Measurements from ENCODE around the gene PSMA1. TPM values are rescaled to one million over a fixed set of nuclear protein-coding genes. Genes with fewer than 3 reads are reported as not detected.

PSMA1 gene
- total RNA-seq, 1 donor = 148 TPM

DNA sequence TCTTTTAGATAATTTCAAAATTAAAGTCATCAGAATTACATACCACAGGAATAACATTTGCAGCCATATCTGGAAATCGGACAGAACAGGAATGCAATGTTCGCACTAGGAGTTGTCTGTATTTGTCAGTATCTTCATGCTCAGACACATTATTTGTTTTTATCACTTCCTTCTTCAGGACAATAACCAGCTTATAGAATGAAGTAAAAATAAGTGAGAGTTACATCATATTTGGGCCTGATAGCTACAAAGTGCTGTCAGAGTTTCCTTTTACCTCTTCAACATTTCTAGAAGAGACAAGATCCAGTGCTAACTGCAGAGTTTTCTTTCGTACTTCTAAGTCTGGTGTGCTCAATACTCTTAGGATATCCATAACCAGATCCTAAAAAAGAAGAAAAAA, 39.5 kb downstream of the PSMA1 start:
- TF ChIP-seq, protein P1, sequence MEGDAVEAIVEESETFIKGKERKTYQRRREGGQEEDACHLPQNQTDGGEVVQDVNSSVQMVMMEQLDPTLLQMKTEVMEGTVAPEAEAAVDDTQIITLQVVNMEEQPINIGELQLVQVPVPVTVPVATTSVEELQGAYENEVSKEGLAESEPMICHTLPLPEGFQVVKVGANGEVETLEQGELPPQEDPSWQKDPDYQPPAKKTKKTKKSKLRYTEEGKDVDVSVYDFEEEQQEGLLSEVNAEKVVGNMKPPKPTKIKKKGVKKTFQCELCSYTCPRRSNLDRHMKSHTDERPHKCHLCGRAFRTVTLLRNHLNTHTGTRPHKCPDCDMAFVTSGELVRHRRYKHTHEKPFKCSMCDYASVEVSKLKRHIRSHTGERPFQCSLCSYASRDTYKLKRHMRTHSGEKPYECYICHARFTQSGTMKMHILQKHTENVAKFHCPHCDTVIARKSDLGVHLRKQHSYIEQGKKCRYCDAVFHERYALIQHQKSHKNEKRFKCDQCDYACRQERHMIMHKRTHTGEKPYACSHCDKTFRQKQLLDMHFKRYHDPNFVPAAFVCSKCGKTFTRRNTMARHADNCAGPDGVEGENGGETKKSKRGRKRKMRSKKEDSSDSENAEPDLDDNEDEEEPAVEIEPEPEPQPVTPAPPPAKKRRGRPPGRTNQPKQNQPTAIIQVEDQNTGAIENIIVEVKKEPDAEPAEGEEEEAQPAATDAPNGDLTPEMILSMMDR (IDR thresholded peaks at IDR 0.05; ENCODE audit: insufficient read depth, low read depth, low read length) = no peak
- no peak for DNase-seq (ENCODE audit: low read depth)
- no peak overlapping the region for H3K4me3 ChIP-seq (ENCODE audit: low read depth, low read length)

DNA sequence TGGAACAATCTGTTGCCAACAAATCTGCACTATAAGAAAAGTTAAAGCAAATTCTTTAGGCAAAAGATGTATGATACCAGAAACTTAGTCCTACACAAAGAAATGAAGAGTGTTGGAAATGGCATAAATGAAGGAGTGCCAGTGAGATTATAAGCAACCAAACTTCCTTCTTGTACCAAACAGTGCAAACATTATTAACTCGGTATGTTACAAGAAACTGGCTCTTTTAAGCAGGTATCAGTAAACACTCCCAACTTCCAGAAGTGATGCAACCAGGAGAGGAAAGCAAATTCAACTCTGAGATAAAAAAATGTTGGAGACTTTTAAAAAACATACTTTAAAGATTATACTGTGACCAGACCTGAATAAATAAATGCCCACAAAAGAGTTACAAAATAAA, 49.1 kb downstream of the PSMA1 start:
- no peak for DNase-seq (ENCODE audit: low read depth)
- TF ChIP-seq, protein P1 (IDR thresholded peaks at IDR 0.05; ENCODE audit: insufficient read depth, low read depth, low read length) = no peak
- no peak overlapping the region for H3K4me3 ChIP-seq (ENCODE audit: low read depth, low read length)

DNA sequence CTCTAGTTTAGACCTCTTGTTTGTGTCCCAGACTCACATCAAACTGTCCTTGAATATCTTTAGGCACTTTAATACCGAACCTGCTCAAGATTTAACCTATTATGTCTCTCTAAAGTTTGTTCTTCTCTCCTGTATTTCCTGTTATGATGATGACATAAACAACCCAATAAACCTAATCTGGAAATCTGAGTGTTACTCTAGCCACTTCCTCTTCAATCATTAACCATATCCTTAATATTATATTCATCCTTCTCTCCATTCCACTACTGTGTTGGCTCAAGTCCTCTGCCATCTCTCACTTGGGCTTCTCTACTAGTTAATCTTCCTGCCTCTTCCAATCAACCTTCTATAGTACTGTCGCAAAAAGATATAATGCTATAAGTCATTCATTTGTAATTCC, 56.6 kb downstream of the PSMA1 start:
- no peak overlapping the region for H3K4me3 ChIP-seq (ENCODE audit: low read depth, low read length)
- DNase-seq (ENCODE audit: low read depth) = no peak
- TF ChIP-seq, protein P1 (IDR thresholded peaks at IDR 0.05; ENCODE audit: insufficient read depth, low read depth, low read length) = no peak

DNA sequence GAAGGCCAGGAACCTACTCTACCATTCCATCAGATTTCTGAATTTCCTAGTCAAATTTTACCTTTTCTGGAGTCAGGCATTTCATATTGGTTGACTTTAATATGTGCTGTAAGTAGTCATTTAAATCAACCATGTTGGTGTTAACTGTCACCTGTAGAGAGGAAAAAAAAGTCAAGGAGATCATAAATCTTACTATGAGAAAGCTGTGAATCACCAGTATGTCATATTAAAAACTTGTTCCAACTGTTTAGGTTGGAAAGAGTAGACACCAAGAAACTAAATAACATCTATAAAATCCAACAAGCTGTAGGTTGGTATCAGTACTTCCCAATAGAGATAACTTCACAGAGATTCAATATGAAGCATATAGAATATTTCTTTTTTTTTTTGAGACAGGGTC, 60.0 kb downstream of the PSMA1 start:
- TF ChIP-seq, protein P1 (IDR thresholded peaks at IDR 0.05; ENCODE audit: insufficient read depth, low read depth, low read length) = no peak
- no peak for DNase-seq (ENCODE audit: low read depth)
- no peak overlapping the region for H3K4me3 ChIP-seq (ENCODE audit: low read depth, low read length)

DNA sequence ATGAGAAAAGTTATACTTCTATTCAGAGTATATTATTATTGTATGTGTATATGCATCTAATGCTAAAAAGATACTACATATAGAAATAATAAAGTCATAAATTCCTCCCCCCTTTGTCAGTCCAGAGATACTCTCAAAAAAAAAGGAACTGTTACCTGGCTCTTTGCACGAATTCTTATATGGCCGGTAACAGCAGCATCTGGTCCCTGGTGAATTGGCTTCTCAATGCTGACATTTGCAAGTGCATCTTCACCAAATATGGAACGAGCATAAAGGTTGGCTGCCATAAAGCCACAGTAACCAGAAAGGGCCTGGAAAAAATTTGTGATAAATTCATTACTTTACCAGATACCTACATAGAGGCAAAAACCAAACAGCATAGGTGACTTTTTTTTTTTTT, 61.8 kb downstream of the PSMA1 start:
- no peak for DNase-seq (ENCODE audit: low read depth)
- TF ChIP-seq, protein P1 (IDR thresholded peaks at IDR 0.05; ENCODE audit: insufficient read depth, low read depth, low read length) = no peak
- H3K4me3 ChIP-seq (ENCODE audit: low read depth, low read length) = no peak overlapping the region

DNA sequence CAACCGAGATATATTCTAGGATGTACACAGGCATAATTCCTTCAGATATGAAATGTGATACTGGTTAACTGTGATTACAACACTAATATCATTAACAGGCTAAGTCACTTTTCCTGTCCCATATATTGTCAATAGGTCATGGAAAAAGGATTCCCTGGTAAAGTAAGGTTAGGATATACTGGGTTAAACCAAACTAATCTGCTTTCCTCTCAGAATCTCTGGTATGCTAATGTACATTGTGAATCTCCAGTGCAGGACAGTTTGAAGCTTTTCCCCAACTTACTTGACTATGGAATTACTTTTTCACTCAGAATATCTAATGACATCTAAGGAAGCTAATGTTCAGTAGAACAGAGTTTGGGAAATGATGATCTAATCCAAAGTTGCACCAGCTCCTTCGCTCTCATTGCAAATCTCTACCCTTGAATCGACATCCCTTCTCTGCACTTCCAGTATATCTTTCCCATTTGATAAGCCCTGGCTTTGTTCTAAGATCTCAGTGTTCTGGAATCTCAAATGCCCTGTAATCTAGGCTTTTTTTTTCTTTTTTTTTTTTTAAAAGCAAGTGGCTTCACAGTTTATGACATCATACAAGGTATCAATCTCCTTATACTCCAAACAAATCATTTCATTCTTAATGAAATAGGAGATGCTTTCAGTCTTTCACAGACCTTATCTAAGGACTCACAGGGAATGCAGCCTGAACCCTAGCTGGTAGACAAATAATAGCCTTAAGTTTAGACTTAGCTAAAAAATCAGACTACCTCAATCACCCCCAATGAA, 64.3 kb downstream of the PSMA1 start:
- no peak for DNase-seq (ENCODE audit: low read depth)
- H3K4me3 ChIP-seq (ENCODE audit: low read depth, low read length) = no peak overlapping the region
- TF ChIP-seq, protein P1 (IDR thresholded peaks at IDR 0.05; ENCODE audit: insufficient read depth, low read depth, low read length) = no peak

Small RNA genes lying within 50 kb of the gene (small RNA-seq; reads per million reads assigned to genes)
- gene RNU7-49P = not detected

Other genes starting within 250 kb of the PSMA1 start
- 73.8 and 138 TPM in 2 replicates for gene RRAS2, start 161.2 kb downstream of the PSMA1 start, total RNA-seq
- gene COPB1, start 20.6 kb downstream of the PSMA1 start, total RNA-seq = 272 and 369 TPM in 2 replicates
- 0.32 and 0.43 TPM in 2 replicates for gene PDE3B, start 123.4 kb upstream of the PSMA1 start, total RNA-seq

Data from fibroblast of villous mesenchyme (primary cell).